SU-DHL-6 (cell line): ENCODE measurements around the gene FMN1.

Experiments used
- H2AFZ ChIP-seq: fragments of 200-600 bp; sonication (generic); 2 replicates; pipeline ENCODE4 v1.6.1; 2014; ENCODE audit warnings: low read depth, mild to moderate bottlenecking, moderate library complexity, mixed read lengths, antibody characterized with exemption, low read length; ENCODE audit not compliant: severe bottlenecking
- H3F3A ChIP-seq: fragments of 200-600 bp; shearing (Covaris generic); 2 replicates; pipeline ENCODE4 v1.6.0; 2016; ENCODE audit warnings: antibody characterized with exemption, mild to moderate bottlenecking; ENCODE audit not compliant: insufficient read depth
- H3K27ac ChIP-seq: fragments of 200-600 bp; sonication (generic); 2 replicates; pipeline ENCODE4 v1.5.1; 2016; ENCODE audit warnings: low read depth, mild to moderate bottlenecking, low read length, moderate library complexity, mixed read lengths
- H3K27me3 ChIP-seq: fragments of 200-600 bp; sonication (generic), shearing (Covaris generic); 2 replicates; pipeline ENCODE4 v1.6.0; 2014; ENCODE audit warnings: mild to moderate bottlenecking, low read length
- H3K36me3 ChIP-seq: fragments of 200-600 bp; sonication (generic); 2 replicates; pipeline ENCODE4 v1.6.1; 2014; ENCODE audit warnings: mild to moderate bottlenecking, low read length, mixed read lengths
- H3K4me2 ChIP-seq: fragments of 300-600, 200-600 bp; shearing (Covaris generic), sonication (generic); 2 replicates; pipeline ENCODE4 v1.6.0; 2014; ENCODE audit warnings: low read length, low read depth, mild to moderate bottlenecking; ENCODE audit not compliant: poor library complexity, severe bottlenecking
- H3K4me3 ChIP-seq: fragments of 200-600 bp; sonication (generic); 2 replicates; pipeline ENCODE4 v1.5.1; 2014; ENCODE audit warnings: antibody characterized with exemption, low read length, mild to moderate bottlenecking, mixed read lengths; ENCODE audit not compliant: insufficient read depth, poor library complexity, severe bottlenecking
- H3K79me2 ChIP-seq: fragments of 200-600 bp; sonication (generic); 2 replicates; pipeline ENCODE4 v1.6.1; 2014; ENCODE audit warnings: mild to moderate bottlenecking, low read length, moderate library complexity; ENCODE audit not compliant: insufficient read depth
- H3K9ac ChIP-seq: fragments of 200-600 bp; sonication (generic); 2 replicates; pipeline ENCODE4 v1.7.0; 2014; ENCODE audit warnings: mild to moderate bottlenecking, low read length
- H3K9me2 ChIP-seq: fragments of 200-600 bp; sonication (generic); replicated peaks from 2 replicates; pipeline ENCODE4 v1.6.1; 2014; ENCODE audit warnings: low read length; ENCODE audit not compliant: insufficient read depth
- H3K9me3 ChIP-seq: fragments of 200-600 bp; sonication (generic); 2 replicates; pipeline ENCODE4 v1.6.1; 2014; ENCODE audit warnings: low read length, mixed read lengths; ENCODE audit not compliant: insufficient read depth
- H4K20me1 ChIP-seq: fragments of 200-600 bp; sonication (generic); 2 replicates; pipeline ENCODE4 v1.6.1; 2014; ENCODE audit warnings: low read depth, mild to moderate bottlenecking, antibody characterized with exemption, low read length, moderate library complexity, mixed read lengths
- CTCF ChIP-seq: fragments of 200-600 bp; sonication (generic); IDR thresholded peaks from one replicate; pipeline ENCODE4 v1.5.1; 2017; ENCODE audit warnings: antibody characterized with exemption, mild to moderate bottlenecking, low read length, moderate library complexity; ENCODE audit not compliant: insufficient read depth, poor library complexity, severe bottlenecking
- EZH2phosphoT487 ChIP-seq: fragments of 200-600 bp; sonication (generic), shearing (Covaris generic); conservative IDR thresholded peaks from 2 replicates; pipeline ENCODE4 v1.6.1; 2018; ENCODE audit warnings: mild to moderate bottlenecking, antibody characterized with exemption, low read length, moderate library complexity, mixed read lengths

FMN1 gene

GRCh38 chr15:32944431-32944830, 250.1 kb downstream of the FMN1 start:
- Histone ChIP-seq H2AFZ (no peak overlapping the region), H3K9me2 (no peaks in the 10 kb centered on the region), H4K20me1 (no peaks in the 10 kb centered on the region), H3K27ac (no peak overlapping the region), H3K4me3 (no peak overlapping the region), H3K79me2 (no peaks in the 10 kb centered on the region), H3F3A (no peaks in the 10 kb centered on the region), H3K9ac (no peak overlapping the region), H3K27me3 (no peaks in the 10 kb centered on the region), H3K36me3 (no peaks in the 10 kb centered on the region), H3K4me2 (no peak overlapping the region), H3K9me3 (no peaks in the 10 kb centered on the region)
- no peak for TF ChIP-seq CTCF
- no peak for TF ChIP-seq EZH2phosphoT487

GRCh38 chr15:32943711-32944110, 250.8 kb downstream of the FMN1 start:
- Histone ChIP-seq H3K27ac (no peak overlapping the region), H3K79me2 (no peaks in the 10 kb centered on the region), H3F3A (no peaks in the 10 kb centered on the region), H3K4me2 (no peak overlapping the region), H2AFZ (no peak overlapping the region), H3K9ac (no peak overlapping the region), H3K36me3 (no peaks in the 10 kb centered on the region), H4K20me1 (no peaks in the 10 kb centered on the region), H3K9me2 (no peaks in the 10 kb centered on the region), H3K27me3 (no peaks in the 10 kb centered on the region), H3K9me3 (no peaks in the 10 kb centered on the region), H3K4me3 (no peak overlapping the region)
- TF ChIP-seq CTCF (no peak), EZH2phosphoT487 (no peak)

GRCh38 chr15:32942401-32942841, 252.1 kb downstream of the FMN1 start:
- Histone ChIP-seq H3K4me3 (no peak overlapping the region), H4K20me1 (no peaks in the 10 kb centered on the region), H3F3A (no peaks in the 10 kb centered on the region), H3K36me3 (no peaks in the 10 kb centered on the region), H3K4me2 (no peak overlapping the region), H3K9me3 (no peaks in the 10 kb centered on the region), H2AFZ (no peak overlapping the region), H3K27me3 (no peaks in the 10 kb centered on the region), H3K27ac (no peak overlapping the region), H3K79me2 (no peaks in the 10 kb centered on the region), H3K9ac (no peak overlapping the region), H3K9me2 (no peaks in the 10 kb centered on the region)
- TF ChIP-seq CTCF (no peak), EZH2phosphoT487 (no peak)
